ENCODE results near the gene IGSF21. TPM values are rescaled to one million over a fixed set of nuclear protein-coding genes. Genes with fewer than 3 reads are reported as not detected.

Gene IGSF21
- total and polyA plus RNA-seq, 2 donors (not counting 3 experiments of a cell fraction or from before 2014, with no cell fraction given) = not detected

GRCh38 chr1:18397641-18398040 lies 290.0 kb downstream of the IGSF21 start:
- peaks cover 3% of the 10 kb centered on the region for H3K9me3 ChIP-seq (replicated peaks; ENCODE audit: control insufficient read depth, insufficient read depth, low read length)
- TF ChIP-seq JUN (IDR thresholded peaks at IDR 0.05; ENCODE audit: borderline replicate concordance, insufficient read depth, insufficient read length, low read depth) = no peak
- no peak for TF ChIP-seq EZH2 (IDR thresholded peaks at IDR 0.05; ENCODE audit: borderline replicate concordance, low read depth, low read length, severe bottlenecking)
- TF ChIP-seq GATA2 (IDR thresholded peaks at IDR 0.05; ENCODE audit: insufficient read depth, insufficient read length, low read depth, low read length) = no peak
- no peak for TF ChIP-seq POLR2AphosphoS5 (IDR thresholded peaks at IDR 0.05; ENCODE audit: insufficient read depth, low read depth, low read length)
- TF ChIP-seq POLR2A (IDR thresholded peaks at IDR 0.05; ENCODE audit: low read depth, low read length) = no peak
- no peak for TF ChIP-seq MYC (IDR thresholded peaks at IDR 0.05; ENCODE audit: low read depth, low read length)
- TF ChIP-seq FOS (IDR thresholded peaks at IDR 0.05; ENCODE audit: borderline replicate concordance, insufficient read depth, low read length) = no peak
- TF ChIP-seq, protein P1, sequence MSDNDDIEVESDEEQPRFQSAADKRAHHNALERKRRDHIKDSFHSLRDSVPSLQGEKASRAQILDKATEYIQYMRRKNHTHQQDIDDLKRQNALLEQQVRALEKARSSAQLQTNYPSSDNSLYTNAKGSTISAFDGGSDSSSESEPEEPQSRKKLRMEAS (IDR thresholded peaks at IDR 0.05; ENCODE audit: insufficient read depth, insufficient read length) = no peak
- TF ChIP-seq CTCF (IDR thresholded peaks at IDR 0.05; ENCODE audit: extremely low read depth in 1 of 2, insufficient read depth in 1 of 2, low read depth in 1 of 2, low read length in 2 of 2) = no peak
- DNase-seq (ENCODE audit: low read depth, low spot score) = no peak
- no peak overlapping the region for H3K27ac ChIP-seq (ENCODE audit: insufficient read depth, low read depth, low read length)
- dilution Hi-C loops (cut with MboI; ENCODE audit: extremely low pct_ligation_motif_present, low sequenced_read_pairs) = no loop called here
- no peaks in the 10 kb centered on the region for H3K36me3 ChIP-seq (ENCODE audit: control insufficient read depth in 2 of 2, extremely low read depth in 1 of 2, insufficient read depth in 2 of 2, low read length in 2 of 2)
- no peak for FAIRE-seq
- no peak overlapping the region for H3K9ac ChIP-seq (replicated peaks; ENCODE audit: extremely low read depth, insufficient read depth, low read length)
- H3K79me2 ChIP-seq (ENCODE audit: control insufficient read depth, insufficient read depth, low read length) = no peaks in the 10 kb centered on the region
- H3K27me3 ChIP-seq (ENCODE audit: control insufficient read depth in 2 of 2, insufficient read depth in 2 of 2, low read length in 2 of 2) = no peaks in the 10 kb centered on the region
- BruUV-seq (replicated peaks) = no TSS peak
- no peaks in the 10 kb centered on the region for H4K20me1 ChIP-seq (replicated peaks; ENCODE audit: control insufficient read depth, extremely low read depth, insufficient read depth, low read length)
- intact Hi-C loops (cut with micrococcal nuclease) = no loop called here
- no peak overlapping the region for H3K4me3 ChIP-seq (replicated peaks in 1 of 3; ENCODE audit: insufficient read depth in 1 of 3, low read depth in 1 of 3, low read length in 3 of 3)
- no peaks in the 10 kb centered on the region for H3K9me1 ChIP-seq (replicated peaks; ENCODE audit: control insufficient read depth, extremely low read depth, insufficient read depth, low read length)
- H3K4me1 ChIP-seq (ENCODE audit: control insufficient read depth, extremely low read depth, insufficient read depth, low read length) = no peaks in the 10 kb centered on the region
- POLR2A ChIA-PET = no interaction called here
- no peak overlapping the region for H2AFZ ChIP-seq (ENCODE audit: low read depth, low read length)
- H3K4me2 ChIP-seq (ENCODE audit: insufficient read depth, low read length) = no peak overlapping the region
- CTCF ChIA-PET = no interaction called here
